ENCODE results near the gene MAP2K4. TPM values are rescaled to one million over a fixed set of nuclear protein-coding genes. Genes with fewer than 3 reads are reported as not detected.

The MAP2K4 gene
- total and polyA plus RNA-seq, 2 of the 13 experiments (the other 11 are each of a cell fraction or from before 2014, with no cell fraction given), result 21.5 to 35.6 TPM

DNA sequence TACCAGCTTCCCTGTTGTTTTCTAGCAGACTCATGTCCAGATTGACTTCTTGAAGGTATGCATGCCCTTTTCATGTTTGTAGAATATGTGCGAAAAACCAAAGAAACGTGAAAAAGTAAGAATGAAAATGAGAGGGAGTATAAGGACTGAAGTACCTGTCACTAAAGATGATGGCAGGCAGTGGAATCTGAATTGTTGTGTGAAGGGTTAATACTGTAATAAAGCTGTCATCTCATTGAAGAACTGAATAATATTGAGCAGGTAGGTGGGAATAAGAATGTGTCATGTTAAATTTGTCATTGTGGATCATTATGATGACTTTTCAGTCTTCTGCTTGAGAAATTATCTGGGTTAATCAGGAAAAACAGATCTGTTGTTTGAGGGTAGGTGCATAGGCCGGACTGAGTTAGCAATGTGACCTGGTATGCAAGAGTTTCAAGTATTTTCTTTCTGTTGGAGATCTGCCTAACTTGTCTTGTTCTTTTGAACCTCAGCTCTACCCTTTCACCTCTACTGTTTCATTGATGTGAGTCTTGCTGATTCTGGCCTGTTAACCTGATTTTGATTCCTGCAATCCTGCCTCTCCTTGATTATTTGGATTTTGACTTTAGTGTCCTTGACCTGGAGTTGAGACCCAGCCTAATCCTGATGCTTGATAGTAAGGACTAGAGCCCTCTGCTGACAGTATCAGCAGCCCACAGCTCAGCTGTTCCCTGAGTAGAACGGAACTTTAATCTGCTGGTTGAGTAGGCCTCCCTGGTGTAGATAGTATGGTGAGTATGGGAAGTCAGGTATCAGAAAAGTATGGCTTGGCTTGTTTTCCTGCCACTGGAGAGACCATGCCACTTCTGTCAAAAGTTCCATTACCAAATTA, 64.6 kb downstream of the MAP2K4 start (continued):
- TF ChIP-seq NR3C1 (CRISPR knock-in tag; IDR thresholded peaks at IDR 0.05) (no peak), SAP130 (CRISPR knock-in tag; IDR thresholded peaks at IDR 0.05; ENCODE audit: low read depth) (0 out of 2 replicates have a peak, but pooled peaks have one; percentile 14), ZNF577 (CRISPR knock-in tag; IDR thresholded peaks at IDR 0.05; ENCODE audit: borderline replicate concordance, low read depth) (no peak), HOXA9 (CRISPR knock-in tag; IDR thresholded peaks at IDR 0.05; ENCODE audit: borderline replicate concordance) (no peak), AHR (CRISPR knock-in tag; IDR thresholded peaks at IDR 0.05) (no peak), SYNCRIP (IDR thresholded peaks at IDR 0.05; ENCODE audit: insufficient read depth, low read depth, low read length) (no peak), NR2C2 (CRISPR knock-in tag; IDR thresholded peaks at IDR 0.05; ENCODE audit: borderline replicate concordance) (0 out of 2 replicates have a peak, but pooled peaks have one; percentile 17), ZNF333 (CRISPR knock-in tag; IDR thresholded peaks at IDR 0.05; ENCODE audit: borderline replicate concordance) (no peak), ZSCAN12 (CRISPR knock-in tag; IDR thresholded peaks at IDR 0.05) (no peak), NFKB2 (CRISPR knock-in tag; IDR thresholded peaks at IDR 0.05; ENCODE audit: borderline replicate concordance) (no peak), KDM2A (CRISPR knock-in tag; IDR thresholded peaks at IDR 0.05; ENCODE audit: borderline replicate concordance, low read depth) (no peak), TSC22D2 (CRISPR knock-in tag; IDR thresholded peaks at IDR 0.05; ENCODE audit: borderline replicate concordance) (no peak)
- TF ChIP-seq, protein P1, sequence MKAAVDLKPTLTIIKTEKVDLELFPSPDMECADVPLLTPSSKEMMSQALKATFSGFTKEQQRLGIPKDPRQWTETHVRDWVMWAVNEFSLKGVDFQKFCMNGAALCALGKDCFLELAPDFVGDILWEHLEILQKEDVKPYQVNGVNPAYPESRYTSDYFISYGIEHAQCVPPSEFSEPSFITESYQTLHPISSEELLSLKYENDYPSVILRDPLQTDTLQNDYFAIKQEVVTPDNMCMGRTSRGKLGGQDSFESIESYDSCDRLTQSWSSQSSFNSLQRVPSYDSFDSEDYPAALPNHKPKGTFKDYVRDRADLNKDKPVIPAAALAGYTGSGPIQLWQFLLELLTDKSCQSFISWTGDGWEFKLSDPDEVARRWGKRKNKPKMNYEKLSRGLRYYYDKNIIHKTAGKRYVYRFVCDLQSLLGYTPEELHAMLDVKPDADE (CRISPR knock-in tag; IDR thresholded peaks at IDR 0.05), result no peak
- TF ChIP-seq, protein P2, sequence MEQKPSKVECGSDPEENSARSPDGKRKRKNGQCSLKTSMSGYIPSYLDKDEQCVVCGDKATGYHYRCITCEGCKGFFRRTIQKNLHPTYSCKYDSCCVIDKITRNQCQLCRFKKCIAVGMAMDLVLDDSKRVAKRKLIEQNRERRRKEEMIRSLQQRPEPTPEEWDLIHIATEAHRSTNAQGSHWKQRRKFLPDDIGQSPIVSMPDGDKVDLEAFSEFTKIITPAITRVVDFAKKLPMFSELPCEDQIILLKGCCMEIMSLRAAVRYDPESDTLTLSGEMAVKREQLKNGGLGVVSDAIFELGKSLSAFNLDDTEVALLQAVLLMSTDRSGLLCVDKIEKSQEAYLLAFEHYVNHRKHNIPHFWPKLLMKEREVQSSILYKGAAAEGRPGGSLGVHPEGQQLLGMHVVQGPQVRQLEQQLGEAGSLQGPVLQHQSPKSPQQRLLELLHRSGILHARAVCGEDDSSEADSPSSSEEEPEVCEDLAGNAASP (CRISPR knock-in tag; IDR thresholded peaks at IDR 0.05; ENCODE audit: borderline replicate concordance), result peak; percentile 40; the same call in 1 of the 2 replicates
- TF ChIP-seq, protein P3, sequence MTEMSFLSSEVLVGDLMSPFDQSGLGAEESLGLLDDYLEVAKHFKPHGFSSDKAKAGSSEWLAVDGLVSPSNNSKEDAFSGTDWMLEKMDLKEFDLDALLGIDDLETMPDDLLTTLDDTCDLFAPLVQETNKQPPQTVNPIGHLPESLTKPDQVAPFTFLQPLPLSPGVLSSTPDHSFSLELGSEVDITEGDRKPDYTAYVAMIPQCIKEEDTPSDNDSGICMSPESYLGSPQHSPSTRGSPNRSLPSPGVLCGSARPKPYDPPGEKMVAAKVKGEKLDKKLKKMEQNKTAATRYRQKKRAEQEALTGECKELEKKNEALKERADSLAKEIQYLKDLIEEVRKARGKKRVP (CRISPR knock-in tag; IDR thresholded peaks at IDR 0.05), result no peak
- TF ChIP-seq, protein P4, sequence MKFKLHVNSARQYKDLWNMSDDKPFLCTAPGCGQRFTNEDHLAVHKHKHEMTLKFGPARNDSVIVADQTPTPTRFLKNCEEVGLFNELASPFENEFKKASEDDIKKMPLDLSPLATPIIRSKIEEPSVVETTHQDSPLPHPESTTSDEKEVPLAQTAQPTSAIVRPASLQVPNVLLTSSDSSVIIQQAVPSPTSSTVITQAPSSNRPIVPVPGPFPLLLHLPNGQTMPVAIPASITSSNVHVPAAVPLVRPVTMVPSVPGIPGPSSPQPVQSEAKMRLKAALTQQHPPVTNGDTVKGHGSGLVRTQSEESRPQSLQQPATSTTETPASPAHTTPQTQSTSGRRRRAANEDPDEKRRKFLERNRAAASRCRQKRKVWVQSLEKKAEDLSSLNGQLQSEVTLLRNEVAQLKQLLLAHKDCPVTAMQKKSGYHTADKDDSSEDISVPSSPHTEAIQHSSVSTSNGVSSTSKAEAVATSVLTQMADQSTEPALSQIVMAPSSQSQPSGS (CRISPR knock-in tag; IDR thresholded peaks at IDR 0.05), result no peak
- TF ChIP-seq, protein P5, sequence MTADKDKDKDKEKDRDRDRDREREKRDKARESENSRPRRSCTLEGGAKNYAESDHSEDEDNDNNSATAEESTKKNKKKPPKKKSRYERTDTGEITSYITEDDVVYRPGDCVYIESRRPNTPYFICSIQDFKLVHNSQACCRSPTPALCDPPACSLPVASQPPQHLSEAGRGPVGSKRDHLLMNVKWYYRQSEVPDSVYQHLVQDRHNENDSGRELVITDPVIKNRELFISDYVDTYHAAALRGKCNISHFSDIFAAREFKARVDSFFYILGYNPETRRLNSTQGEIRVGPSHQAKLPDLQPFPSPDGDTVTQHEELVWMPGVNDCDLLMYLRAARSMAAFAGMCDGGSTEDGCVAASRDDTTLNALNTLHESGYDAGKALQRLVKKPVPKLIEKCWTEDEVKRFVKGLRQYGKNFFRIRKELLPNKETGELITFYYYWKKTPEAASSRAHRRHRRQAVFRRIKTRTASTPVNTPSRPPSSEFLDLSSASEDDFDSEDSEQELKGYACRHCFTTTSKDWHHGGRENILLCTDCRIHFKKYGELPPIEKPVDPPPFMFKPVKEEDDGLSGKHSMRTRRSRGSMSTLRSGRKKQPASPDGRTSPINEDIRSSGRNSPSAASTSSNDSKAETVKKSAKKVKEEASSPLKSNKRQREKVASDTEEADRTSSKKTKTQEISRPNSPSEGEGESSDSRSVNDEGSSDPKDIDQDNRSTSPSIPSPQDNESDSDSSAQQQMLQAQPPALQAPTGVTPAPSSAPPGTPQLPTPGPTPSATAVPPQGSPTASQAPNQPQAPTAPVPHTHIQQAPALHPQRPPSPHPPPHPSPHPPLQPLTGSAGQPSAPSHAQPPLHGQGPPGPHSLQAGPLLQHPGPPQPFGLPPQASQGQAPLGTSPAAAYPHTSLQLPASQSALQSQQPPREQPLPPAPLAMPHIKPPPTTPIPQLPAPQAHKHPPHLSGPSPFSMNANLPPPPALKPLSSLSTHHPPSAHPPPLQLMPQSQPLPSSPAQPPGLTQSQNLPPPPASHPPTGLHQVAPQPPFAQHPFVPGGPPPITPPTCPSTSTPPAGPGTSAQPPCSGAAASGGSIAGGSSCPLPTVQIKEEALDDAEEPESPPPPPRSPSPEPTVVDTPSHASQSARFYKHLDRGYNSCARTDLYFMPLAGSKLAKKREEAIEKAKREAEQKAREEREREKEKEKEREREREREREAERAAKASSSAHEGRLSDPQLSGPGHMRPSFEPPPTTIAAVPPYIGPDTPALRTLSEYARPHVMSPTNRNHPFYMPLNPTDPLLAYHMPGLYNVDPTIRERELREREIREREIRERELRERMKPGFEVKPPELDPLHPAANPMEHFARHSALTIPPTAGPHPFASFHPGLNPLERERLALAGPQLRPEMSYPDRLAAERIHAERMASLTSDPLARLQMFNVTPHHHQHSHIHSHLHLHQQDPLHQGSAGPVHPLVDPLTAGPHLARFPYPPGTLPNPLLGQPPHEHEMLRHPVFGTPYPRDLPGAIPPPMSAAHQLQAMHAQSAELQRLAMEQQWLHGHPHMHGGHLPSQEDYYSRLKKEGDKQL (CRISPR knock-in tag; IDR thresholded peaks at IDR 0.05; ENCODE audit: low read depth), result no peak
